Measurements from ENCODE around the gene PTGIR.

The PTGIR gene, protein sequence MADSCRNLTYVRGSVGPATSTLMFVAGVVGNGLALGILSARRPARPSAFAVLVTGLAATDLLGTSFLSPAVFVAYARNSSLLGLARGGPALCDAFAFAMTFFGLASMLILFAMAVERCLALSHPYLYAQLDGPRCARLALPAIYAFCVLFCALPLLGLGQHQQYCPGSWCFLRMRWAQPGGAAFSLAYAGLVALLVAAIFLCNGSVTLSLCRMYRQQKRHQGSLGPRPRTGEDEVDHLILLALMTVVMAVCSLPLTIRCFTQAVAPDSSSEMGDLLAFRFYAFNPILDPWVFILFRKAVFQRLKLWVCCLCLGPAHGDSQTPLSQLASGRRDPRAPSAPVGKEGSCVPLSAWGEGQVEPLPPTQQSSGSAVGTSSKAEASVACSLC

DNA sequence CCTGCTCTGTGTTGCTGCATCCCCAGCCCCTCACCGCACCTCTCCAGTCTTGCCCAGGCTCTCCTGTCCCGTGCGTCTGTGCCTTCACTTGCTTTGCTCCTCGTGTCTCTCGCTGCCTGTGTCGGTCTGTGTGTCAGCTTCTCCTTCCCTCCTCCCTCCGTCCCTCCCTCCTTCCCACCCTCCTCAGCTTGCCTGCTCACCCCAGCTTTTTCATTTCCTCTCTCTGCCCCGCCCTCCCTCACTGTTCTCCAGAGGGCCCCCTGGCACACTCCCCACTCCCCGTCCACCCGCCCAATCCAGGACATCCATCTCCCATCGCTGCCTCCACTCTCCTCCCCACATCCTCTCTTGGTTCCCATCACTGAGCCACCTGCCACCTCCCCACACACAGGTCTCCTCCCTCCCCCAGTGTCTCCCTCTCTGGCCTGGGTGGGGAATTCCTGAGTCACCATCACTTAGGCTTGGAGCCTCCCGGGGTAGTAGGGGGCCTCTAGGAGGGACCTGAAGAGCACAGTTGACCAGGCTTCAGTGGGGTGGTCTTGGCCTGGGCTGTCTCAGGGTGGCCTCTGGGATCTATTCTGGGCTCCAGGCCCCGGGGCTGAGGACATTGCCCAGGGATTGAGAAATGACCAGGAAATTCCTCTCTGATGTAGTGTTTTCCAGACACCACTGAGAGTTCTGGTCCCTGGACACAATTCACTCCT is at the start of gene PTGIR:
Gene PTGIR, minus strand, starts transcription at position 132 of the 704 bp plus-strand sequence. CDS start 864 bp downstream, outside the sequence.
- no peak for DNase-seq

DNA sequence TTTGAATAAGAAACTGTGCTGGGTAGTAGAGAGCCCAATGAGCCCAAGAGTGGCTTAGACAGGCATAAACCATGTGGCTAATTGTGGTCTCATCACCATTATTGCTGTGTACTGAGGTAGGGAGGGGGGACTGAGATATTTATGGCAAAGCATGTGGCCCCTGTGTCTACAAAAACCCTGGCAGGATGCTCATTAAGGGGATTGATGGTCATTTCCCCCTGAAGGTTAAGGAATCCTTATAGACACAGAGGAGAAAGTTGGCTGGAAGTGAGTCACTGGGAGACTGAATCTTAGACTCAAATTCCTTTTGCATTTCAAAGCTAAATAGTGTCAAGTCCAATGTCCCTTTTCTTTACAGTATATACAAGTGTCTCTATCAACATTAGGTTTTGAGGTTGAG is 45.9 kb upstream of the PTGIR start:
- no peak for DNase-seq

DNA sequence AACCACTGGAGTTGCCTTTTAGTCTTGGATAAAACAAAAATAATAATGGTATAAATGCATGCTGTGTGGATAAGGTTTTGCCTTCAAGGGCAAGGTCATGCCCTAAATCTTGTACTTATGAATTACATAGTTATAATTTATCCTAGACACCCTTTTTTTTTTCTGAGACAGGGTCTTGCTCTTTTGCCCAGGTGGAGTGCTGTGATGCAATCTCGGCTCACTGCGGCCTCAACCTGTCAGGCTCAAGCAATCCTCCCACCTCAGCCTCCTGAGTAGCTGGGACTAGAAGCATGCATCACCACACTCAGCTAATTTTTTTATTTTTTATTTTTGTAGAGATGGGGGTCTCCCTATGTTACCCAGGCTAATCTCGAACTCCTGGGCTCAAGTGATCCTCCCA is 43.8 kb upstream of the PTGIR start:
- no peak for DNase-seq

DNA sequence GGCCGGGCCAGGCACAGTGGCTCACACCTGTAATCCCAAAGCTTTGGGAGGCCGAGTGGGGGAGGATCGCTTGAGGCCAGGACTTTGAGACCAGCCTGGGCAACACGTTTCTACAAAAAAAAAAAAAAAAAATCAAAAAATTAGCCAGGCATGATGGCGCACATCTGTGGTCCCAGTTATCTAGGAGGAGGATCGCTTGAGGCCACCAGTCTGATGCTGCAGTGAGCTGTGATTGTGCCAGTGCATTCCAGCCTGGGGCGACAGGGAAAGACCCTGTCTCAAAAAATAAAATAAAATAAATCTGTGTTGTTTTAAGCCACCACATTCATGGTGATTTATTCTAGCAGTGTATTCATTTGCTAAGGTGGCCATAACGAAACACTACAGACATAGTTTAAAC is 40.2 kb upstream of the PTGIR start:
- DNase-seq: no peak

DNA sequence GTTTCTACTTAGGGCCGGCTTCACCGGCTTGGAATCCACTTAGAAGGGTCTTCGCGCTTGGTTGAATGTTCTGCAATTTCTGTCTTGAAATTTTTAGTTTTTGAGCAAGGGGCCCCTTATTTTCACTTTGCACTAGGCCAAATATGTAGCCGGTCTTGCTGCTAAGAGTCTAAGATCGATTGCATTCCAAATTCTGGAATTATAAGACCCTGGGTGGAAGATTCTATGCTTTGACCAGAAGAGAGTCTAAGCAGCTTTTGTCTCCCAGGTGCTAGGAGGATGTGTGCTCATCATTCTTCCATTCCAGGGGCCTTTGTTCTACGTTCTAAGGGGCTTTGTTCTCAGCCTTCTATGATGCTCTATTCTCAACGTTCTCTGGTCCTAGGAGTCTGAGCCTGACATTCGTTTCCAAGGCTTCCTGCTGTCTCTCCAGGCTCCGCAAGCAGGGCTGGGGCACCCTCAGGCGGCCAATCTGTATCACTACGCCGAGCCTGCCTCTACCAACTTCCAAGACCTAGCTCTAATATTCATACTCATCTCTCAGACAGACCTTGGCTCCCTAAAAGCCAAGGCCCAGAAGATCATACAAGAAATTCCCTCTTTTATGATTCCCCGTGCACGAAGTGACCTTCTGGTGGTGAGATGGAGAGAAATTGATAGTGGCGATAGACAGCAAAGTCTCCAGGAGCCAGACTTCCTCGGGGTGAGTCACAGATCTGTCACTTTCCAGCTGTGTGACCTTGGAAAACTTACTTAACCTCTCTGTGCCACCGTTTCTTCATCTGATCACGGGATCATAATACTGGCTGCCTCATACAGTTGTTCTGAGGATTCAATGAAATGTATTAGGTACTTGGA is 37.1 kb upstream of the PTGIR start:
- peak; percentile 80 for DNase-seq

DNA sequence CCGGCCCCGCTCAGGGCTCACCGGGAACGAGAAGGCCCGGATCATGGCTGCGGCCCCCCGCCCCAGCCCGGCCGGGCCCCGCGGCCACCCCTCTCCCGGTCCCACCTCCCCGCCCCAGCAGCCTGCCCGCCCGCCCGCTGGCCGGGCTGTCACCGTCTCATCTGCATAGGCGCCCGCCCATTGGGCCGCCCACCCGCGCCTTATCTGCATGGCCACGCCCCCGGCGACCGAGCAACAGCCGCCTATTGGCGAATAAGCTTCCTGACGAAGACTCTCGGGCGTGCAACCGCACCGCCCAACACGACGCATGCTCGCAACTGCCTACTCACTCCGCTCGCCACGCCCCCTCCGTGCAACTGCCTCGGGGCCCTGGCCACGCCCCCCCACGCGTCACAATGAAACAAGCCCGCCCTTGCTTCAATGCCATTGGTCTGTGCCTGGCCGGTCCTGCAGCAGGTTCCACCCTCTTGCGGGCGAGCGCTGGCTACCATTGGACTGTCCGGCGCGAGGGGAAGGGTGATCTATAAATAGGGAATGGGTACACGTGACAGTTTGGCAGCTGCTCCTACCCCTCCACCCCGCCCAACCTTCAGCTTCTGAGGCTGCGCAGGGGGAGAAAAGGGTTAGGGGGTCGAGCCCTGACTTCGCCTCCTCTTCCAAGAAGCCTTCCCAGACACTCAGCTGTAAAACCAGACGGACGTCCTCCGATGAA is 36.3 kb upstream of the PTGIR start, which contains the start of gene DACT3:
Gene DACT3, minus strand, starts transcription at position 163 of the 712 bp plus-strand sequence. Its CDS starts 118 bp downstream, at position 45.
- DNase-seq: peak; percentile 100

DNA sequence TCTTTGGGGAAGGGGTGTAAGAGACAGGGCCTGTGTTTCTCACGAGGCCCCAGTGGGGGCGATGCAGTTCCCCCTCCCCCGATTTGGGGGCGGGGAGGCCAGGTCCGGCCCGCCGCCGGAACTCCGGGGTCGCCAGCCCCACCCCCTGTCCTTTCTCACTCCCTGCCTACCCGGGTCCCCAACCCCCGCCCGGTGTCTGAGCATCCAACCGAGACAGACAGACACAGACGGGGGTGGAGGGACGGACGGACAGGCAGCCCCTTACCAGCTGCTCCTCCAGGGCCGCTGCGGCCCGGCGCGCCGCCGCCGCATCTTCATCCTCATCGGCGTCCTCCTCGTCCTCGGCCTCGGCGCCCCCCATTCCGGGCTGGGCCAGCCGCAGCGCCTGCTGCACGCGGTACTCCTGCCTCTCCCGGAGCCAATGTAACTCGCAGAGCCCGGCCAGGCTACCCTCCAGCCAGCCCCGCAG is 35.7 kb upstream of the PTGIR start:
- no peak for DNase-seq

DNA sequence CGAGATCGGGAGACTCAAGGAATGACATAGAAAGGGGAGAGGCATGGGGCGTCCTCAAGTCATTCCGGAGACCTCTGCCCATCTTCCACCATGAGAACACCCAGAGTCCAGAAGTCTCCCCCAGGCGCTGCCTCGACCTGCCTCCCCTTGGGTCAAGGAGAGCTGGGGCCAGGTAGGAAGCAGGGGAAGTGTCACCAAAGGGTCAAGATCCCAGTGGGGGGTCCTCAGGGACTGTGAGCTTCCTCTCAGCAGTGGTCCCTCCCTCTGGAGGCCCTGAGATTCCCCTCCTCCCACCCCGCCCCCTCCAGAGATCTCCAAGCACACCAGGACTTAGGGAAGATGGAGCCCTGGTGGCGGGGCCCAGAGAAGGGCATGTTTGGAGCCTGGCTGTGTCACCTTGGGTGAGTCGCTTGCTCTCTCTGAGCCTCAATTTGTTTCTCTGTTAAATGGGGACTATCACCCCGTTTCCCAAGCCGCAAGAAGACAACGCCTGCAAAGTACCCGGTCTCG is 35.2 kb upstream of the PTGIR start:
- DNase-seq: no peak

DNA sequence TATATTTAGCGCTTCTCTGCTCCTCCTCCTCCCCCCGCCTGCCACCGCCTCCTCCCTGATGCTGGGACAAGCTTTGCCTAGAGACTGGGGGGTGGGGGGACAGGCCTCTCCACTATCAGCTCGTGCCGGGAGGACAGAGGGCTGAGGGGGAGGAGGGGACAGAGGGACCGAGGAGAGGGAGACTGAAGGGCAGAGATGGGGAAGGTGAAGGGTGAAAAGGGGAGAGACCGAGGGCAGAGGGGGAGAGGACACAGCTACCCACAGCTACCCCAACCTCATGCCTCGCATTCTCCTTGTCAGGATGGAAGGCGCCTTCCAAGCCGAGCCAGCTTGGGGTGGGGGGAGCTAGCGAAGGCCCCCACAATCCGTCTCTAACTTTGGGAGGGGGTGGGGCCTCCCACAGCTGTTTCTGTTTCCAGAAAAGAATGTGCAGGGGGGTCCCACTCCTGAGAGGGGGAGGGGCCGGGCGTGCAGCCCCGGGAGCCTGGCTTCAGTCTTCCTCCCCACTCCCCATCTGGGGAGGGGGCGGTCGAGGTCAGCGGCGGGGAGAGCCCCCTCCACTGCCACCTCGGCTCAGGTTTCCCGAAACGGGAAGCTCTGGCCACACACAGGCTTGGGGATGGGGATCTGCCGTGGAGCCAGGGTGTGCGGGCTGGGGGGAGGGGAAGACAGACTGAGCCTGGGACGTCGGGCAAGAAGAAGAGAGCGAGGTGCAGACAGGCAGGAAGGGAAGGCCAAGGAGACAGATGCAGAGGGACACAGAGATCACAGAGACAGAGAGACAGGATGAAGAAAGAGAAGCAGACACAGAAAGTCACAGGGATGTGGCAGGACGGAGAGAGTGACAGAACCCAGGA is 34.5 kb upstream of the PTGIR start:
- no peak for DNase-seq

DNA sequence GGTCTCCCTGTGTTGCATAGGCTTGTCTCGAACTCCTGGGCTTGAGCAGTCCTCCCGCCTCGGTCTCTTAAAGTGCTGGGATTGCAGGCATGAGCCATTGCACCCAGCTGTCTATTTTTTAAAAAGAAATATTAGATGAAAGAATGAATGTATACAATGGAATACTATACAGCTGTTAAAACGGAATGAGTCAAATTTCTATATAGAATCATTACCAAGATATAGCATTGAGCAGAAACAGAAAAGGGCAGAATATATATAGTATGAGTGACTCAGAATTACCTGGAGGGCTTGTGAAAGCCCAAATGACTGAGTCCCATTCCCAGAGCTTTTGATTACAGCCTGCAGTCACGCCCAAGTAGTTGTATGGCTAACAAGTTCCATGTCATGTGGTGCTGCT is 31.7 kb upstream of the PTGIR start:
- DNase-seq: no peak

DNA sequence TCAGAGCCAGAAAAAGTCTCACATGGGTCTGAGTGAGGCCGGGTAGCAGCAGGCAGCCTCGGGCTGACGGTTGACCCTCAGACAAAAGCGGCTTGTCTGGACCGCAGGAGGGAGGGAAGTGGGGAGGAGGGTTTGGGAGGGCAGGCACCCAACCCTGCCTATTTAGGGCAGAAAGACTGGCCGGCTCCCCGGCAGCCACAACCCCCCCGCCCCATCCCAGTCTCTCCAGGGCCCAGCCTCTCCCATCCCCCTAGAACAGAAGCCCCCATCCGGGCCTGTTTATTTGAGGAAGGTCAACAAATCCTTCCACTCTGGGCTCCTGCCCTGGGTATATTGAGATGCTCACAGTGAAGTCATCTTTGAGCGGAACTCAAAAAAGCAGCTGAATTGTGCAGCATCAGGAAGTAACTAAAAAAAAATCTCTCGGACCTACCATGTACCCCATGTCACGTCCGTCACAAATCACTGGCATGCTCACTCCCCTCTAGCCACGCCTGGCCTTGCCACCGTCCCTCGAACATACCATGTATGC is 29.8 kb upstream of the PTGIR start:
- DNase-seq: no peak

DNA sequence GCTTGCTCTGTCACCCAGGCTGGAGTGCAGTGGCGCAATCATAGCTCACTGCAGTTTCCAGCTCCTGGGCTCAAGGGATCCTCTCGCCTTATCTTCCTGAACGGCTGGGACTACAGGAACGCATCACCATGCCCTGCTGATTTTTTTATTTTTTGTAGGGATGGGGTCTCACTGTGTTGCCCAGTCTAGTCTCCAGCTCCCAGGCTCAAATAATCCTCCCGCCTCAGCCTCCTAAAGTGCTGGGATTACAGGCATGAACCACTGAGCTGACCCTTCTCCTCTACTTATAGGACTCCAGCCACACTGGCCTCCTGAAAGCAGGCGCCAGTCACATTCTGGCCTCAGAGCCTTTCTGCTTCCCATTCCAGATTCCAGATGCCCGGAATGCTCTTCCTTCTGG is 25.6 kb upstream of the PTGIR start:
- no peak for DNase-seq

DNA sequence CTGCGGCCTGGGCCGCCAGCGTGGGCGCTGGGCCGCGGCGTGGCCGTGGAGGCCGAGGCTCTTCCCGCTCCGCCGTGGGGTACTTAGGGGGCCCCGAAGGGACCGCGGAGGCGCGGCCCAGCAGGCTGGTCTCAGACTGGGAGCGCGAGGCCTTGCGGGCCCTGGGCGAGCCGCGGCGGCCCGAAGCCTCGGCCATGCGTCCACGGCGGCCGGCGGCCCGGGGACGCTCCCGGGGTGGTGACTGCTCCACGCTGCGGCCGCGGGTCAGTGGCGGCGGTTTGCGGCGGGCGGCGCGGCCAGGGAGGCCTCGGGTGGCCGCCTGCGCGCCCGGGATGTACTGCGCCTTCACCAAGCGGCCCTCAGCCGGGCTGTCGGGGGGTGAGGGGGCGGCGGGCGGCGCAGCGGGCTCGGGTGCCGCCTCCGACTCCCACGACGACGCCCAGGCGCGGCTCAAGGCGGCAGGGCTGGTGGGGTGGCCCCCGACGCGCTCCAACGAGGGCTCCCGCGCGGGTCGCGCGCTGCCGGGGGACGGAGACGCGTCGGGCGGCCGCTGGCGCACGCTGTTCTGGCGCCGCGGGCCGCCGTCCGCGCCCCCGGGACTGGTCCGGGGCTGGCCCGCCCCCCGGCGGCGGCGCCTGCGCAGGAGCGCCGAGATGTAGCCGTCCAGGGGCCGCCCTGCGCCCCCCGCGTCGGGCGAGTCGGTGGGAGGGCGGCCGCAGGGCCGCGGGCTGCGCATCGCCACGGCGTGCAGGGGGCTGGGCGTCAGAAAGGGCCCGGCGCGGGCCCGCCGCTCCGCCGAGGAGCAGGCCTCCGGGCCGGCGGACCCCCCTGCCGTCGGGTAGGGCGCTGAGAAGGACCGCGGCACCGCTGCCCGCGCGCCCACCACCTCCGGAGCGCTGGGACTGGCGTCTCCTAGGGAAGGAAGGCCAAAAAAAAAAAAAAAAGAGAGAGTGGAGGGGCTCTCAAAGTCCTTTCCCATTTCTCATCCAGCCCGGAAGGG is 24.4 kb upstream of the PTGIR start:
- DNase-seq: no peak

DNA sequence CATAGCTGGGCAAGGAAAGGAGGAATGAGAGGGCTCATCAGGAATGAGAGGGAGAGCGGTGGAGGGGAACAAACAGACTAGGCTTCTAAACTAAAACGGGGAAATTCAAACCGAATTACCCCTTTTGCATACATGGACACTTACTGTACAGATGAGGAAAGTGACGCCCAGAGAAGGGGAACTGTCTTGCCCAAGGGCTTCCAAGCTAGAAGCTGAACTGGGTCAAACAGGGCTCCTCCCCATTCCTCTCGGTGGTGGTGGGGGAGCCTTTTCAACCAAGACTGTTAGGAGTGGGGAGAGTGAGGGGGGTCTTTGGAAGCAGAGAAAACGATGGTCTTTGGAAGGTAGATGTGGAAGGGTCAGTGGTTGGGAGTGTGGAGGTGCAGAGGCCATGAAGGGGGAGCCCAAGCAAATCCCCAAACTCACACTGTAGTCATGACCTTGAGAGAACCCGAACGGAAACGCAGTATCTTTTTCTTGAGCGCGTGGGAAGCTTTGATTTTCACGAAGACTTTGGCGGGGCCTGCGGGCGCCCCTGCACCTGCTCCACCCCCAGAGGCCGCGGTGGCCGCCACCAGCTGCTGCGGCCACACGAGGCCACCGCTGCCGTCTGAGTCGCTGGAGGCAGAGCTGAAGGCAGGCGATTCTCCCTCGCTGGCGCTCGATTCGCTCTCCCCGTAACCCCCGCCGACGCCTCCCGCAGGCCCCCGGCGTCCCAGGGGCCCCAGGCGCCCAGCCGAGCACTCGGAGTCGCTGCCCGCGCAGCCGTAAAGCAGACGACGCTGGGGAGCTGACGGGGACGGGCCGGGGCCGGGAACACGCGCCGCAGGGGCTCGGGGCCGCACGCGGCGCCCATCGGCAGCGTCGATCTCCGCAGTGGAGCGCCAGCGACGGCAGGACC is 23.4 kb upstream of the PTGIR start:
- DNase-seq: no peak

DNA sequence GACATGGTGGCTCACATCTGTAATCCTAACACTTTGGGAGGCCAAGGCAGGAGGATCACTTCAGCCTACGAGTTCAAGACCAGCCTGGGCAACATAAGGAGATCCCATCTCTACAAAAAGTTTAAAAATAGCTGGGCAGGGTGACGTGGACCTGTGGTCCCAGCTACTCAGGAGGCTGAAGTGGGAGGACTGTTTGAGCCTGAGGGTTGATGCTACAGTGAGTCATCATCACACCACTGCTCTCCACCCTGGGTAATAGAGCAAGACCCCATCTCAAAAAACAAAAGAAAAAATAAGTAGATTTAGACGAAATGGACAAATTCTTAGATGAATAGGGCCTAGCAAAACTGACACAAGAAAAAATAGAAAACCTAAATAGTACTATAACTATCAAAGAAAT is 21.5 kb upstream of the PTGIR start:
- no peak for DNase-seq

DNA sequence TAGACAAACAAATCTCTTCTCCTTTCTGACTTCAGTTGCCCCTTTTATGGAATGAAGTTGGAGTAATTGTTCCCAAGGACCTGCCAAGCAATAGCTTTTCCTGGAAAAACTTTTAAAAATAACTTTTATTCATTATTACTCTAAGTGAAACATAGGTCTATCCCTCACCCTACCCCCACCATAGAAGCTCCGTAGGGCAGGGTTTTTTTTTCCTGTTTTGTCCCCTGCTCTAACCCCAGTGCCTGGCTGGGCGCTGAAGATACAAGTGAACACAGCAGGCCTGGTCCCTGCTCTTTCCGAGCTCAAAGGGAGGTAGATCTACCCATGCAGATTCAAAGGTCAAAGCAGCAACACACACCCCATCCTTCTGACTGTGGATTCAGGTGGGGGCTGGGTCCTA is 19.8 kb upstream of the PTGIR start:
- no peak for DNase-seq

DNA sequence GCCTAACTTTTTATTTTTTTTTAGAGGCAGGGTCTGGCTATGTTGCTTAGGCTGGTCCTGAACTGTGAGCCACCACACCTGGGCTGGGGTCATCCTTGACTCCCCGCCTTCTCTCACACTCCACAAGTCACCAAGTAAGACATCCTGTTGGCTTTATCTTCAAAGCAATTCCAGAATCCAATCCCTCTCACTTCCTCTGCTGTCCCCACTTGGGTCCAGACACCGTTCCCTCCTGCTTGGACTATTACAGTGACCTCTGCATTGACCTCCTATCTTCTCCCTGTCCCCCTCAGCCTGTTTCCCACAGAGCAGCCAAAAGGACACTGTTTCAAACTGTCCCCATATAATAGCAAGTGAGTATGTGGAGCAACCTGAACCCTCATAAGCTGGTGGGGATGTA is 15.8 kb upstream of the PTGIR start:
- DNase-seq: no peak

DNA sequence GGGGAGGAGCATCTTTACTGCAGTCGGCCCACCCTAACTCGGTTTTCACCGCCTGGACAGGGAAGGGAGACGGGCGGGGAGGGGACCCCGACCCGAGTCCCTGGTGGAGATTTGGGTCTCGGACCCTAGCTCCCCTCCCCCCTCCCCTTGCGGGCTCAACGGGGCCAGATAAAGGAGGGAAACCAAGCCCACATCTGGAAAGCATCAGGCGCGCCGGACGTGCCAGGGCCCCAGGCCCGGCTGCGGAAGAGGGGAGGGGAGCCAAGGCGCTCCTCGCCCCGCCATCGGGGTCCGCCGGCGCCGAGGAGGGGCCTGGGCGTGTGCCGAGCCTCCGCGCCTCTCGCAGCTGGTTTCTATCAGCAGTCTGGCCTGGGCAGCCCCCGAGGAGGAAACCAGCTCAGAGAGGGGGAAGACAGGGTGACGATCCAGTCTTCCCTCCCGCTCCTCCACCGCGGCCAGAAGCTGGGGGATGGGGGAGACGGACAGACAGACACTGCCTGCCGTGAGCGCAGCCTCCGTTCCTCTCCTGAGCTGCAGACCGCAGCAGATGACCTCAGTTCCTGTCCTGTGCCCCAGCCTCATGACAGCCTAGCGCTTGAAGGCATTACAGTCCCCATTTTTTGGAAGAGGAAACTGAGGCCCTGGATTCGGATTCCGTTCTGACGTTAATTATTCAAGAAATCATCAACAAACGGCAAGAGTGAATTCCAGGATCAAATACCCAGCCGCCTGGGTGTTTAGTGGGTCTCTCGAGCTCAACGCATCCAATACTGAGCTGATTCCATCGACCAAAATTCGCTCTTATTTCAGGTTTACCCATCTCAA is 14.7 kb upstream of the PTGIR start:
- peak; percentile 66 for DNase-seq
